Vagina (tissue), 2 donors: ENCODE results near the gene PPP2R2B.

Source experiments
- POLR2AphosphoS5 ChIP-seq, 2 donors: sonication (generic); formaldehyde crosslinking; IDR thresholded peaks; one replicate each; pipeline ENCODE4 v1.9.0; 2017; ENCODE audit warnings: antibody characterized with exemption in 2 of 2, mild to moderate bottlenecking in 2 of 2, low read depth in 1 of 2; ENCODE audit not compliant: insufficient read depth in 1 of 2
- TF ChIP-seq, protein P1 (sequence below), 3 experiments: fragments of 450-650 bp in 2 of 3; fragments of 200-600 bp in 1 of 3; sonication (generic) in 1 of 3; IDR thresholded peaks; one replicate each; pipeline ENCODE4 v1.5.1; 2017 to 2019; ENCODE audit warnings: antibody characterized with exemption in 3 of 3, mild to moderate bottlenecking in 2 of 3, moderate library complexity in 2 of 3

GRCh38 chr5:146726891-146727290 is 151.7 kb downstream of the PPP2R2B start:
- TF ChIP-seq, protein P1, sequence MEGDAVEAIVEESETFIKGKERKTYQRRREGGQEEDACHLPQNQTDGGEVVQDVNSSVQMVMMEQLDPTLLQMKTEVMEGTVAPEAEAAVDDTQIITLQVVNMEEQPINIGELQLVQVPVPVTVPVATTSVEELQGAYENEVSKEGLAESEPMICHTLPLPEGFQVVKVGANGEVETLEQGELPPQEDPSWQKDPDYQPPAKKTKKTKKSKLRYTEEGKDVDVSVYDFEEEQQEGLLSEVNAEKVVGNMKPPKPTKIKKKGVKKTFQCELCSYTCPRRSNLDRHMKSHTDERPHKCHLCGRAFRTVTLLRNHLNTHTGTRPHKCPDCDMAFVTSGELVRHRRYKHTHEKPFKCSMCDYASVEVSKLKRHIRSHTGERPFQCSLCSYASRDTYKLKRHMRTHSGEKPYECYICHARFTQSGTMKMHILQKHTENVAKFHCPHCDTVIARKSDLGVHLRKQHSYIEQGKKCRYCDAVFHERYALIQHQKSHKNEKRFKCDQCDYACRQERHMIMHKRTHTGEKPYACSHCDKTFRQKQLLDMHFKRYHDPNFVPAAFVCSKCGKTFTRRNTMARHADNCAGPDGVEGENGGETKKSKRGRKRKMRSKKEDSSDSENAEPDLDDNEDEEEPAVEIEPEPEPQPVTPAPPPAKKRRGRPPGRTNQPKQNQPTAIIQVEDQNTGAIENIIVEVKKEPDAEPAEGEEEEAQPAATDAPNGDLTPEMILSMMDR (IDR thresholded peaks at IDR 0.05) = no peak
- no peak for TF ChIP-seq POLR2AphosphoS5 (IDR thresholded peaks at IDR 0.05; ENCODE audit: insufficient read depth in 1 of 2, low read depth in 1 of 2)
